GM04504 (cell line): ENCODE measurements around the gene CELF2.
"Not testable (repeated sequence)": the region's sequence is repeated elsewhere in the genome, so short reads cannot be mapped to it uniquely, and the experiment has no call there.

ENCODE experiments used
- DNase-seq: peaks from one replicate; pipeline ENCODE4 v3.0.0-alpha.2; 2012; ENCODE audit warnings: low read depth

CELF2 gene

GRCh38 chr10:11176746-11177145 lies 159.1 kb downstream of the CELF2 start:
- DNase-seq = no peak

- no peak for DNase-seq
Measured at GRCh38 chr10:11177381-11177780, 159.7 kb downstream of the CELF2 start.

GRCh38 chr10:11177926-11178471 lies 160.3 kb downstream of the CELF2 start:
- no peak for DNase-seq

- peak; percentile 3 for DNase-seq
Measured at GRCh38 chr10:11178606-11179515, 161.2 kb downstream of the CELF2 start.

DNA sequence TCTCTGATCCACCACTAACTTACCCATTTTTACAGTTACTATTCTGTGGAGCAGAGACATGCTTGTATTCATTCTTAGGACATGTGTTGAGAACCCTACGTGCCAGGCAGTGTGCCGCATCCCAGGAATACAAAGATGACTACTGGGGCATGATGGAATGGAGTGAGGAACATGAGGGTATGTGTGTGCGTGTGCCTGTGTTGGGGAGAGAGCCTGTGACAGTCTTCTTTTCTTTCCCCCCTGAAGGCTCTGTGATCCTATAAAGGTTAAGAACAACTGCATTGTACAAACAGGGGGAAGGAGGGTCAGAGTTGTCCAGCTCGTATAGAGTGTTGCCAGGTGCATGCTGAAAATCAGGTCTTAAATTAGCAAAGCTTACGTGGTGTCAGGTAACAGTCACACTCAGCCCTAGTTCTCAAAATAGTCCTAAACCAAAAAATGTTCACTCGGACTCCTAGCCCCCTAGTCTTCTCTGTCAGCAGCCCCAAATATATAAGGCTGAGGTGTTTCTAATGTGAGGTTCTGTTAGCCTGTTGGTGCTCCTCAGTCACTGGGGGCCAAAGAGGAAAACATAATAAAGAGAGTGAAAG lies 161.9 kb downstream of the CELF2 start:
- no peak for DNase-seq

- no peak for DNase-seq
Measured at GRCh38 chr10:11180228-11180627, 162.6 kb downstream of the CELF2 start.

DNA sequence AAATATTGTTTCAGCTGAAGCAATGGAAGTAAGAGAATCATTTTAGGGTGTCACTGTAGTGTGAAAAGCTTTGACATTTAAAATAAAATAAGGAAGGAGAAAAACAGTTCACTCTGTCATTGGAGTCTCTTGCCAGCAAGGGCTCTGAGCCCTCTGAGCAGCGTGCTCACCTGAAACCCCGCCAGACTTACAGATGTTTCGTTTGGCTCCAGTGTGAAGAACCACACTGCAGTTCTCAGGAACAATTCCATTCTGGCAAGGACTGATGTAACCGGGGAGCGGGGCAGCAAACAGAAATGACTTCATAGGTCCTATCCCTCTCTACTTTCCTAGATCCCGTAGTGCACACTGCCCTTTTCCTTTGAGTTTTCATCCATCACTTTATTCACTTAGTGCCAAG lies 164.3 kb downstream of the CELF2 start:
- no peak for DNase-seq

GRCh38 chr10:11183015-11183414 lies 165.3 kb downstream of the CELF2 start:
- no peak for DNase-seq

DNA sequence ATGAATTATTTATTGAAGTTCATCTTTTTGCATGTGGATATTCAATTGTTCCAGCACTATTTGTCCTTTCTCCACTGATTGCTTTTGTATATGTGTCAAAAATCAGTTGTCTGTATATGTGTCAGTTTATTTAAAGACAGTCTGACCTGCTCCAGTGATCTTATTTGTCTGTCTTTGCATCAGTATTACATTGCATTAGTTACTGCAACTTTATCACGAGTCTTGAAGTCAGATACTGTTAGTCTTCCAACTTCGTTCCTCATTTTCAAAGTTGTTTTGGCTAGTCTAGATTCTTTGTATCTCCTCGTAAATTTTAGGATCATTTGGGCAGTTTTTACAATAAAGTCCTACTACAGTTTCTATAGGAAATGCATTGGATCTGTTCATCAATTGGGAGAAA lies 166.4 kb downstream of the CELF2 start:
- DNase-seq = no peak

GRCh38 chr10:11185128-11185665 lies 167.5 kb downstream of the CELF2 start:
- not testable (repeated sequence) for DNase-seq

- no peak for DNase-seq
Measured at GRCh38 chr10:11186374-11186773, 168.7 kb downstream of the CELF2 start.

DNA sequence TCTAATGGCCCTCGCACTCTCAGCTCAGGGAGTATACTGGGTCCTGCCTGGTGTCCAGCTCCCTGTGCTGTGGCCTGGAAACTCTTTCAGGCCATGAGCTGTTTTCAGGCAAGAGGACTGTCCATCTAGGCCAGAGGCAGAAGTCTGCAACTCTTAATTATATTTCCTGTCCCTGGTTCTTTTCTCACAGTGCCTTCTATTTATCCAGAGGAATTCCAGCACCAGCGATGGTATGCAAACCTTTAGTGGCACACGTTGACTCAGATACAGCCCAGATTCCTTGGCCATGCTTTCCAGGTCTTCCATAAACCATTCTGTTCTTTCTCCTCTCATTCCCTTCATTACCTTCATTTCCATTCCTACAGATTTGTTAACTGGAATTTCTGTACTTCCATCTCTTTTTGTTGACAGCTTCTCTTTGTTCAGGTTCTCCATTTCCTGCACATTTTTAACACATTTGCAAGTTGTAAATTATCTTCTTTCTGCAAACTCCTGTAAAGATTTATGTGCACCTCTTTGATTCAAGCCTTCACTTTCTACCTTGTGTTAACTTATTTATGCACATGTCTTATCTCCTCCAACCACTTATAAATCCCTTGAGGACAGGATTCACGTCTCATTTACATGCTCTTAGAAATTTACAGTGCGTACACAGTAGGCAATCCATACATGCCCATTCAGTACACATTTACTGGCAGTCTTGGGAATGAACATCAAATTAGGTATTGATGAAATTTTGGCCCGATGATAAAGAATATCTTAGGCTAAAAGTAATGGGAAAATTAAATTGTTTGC lies 172.1 kb downstream of the CELF2 start:
- DNase-seq = no peak

DNA sequence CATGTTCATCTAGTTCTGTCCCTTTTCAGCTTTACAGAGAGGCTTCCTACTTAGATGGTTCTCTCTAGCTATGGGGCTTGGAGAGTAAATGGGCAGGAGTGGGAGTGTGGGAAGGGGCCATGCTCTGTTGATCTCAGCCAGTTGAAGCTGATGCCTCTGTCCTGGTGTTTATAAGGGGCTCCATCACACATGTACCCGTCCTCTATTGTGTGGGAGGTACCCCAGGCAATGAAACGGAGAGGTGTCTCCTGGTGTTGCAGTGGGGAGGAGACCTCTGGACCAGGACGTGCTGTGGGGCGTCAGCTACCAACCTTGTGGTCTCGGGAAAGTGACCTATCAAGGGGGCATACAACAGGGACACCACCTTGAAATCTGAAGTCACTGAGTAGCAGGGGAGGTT lies 173.5 kb downstream of the CELF2 start:
- DNase-seq = no peak

- no peak for DNase-seq
Measured at GRCh38 chr10:11191678-11192077, 174.0 kb downstream of the CELF2 start.

GRCh38 chr10:11192304-11193000 lies 174.8 kb downstream of the CELF2 start:
- DNase-seq = no peak

DNA sequence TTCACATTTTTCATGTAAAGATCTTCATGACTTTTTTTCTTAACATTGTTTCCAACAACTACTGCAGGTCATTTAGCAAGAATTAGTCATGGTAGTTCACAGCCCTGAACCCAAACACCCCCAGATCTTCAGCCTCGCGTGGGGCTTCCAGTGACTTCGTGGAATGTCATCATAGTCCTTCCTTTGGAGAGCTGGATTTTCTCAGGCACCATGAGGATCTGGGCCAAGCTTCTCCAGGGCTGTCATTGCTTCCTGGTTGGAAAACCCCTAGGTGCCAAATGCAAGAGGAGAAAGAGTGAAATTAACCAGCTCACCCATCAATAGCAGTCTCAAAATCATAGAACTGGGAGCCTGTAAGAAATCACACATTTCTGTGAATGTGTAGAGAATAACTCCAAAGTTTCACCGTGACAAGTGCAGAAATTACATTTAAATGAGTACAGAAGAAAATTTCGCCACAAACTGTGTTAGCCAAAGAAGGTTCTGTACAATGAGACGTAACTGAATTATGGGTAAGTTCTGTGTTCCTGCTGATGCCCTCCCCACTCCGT lies 175.4 kb downstream of the CELF2 start:
- DNase-seq = no peak

DNA sequence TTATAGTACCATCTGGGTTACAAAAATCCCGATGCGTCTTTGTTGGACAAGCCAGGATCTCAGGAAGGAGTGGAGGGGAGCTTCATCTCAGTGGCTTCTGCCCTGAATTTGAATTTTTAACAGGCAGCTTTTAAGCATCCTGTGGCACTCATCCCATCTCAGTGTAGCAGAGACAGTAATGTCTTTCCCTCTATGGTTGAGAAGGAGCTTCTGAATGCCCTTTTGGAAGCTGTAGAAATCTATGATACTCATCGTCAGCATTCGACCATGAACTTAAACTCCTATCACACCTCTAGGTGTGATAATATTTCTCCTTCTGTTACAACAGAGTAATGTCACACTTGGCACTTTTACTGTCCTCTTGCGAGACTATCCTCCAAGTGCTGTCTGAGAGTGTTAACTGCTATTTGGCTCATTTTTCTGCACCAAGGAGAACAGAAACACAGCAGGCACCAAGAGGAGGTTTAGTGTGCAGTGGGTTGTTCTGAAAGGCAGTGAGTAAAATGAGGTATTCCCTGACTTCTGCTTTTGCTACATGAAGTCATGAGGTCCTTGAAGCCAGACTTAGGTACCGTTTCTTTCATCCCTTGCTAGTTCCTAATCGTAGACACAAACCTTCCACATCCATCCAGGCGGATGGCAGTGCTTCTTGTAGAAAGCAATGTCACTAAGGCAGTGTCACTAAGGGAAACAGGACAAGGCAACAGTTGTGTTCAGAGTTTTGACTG lies 177.4 kb downstream of the CELF2 start:
- no peak for DNase-seq

DNA sequence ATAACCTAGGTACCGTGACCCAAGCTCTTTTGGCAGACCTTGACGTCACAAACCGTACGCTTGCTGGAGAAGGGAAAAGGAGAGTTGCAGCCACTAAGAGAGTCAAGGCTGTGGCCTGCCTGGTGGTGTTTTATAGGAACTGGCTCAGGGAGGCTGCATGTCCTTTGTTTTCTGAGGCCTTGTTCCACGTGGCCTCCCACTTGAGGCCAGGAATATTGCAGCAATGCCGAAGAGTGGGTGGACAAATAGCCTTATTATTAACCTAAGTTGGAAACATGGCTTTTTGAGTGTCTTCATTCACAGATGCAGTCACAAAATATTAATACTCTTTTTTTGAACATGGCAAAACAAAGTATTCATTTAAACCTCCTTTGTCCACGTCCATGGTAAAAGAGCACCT lies 178.0 kb downstream of the CELF2 start:
- DNase-seq = no peak

- no peak for DNase-seq
Measured at GRCh38 chr10:11197266-11197712, 179.6 kb downstream of the CELF2 start.

GRCh38 chr10:11197878-11198277 lies 180.2 kb downstream of the CELF2 start:
- no peak for DNase-seq
